Astrocyte of the spinal cord (primary cell): Measurements from ENCODE around the gene AHCYL1.
"Not testable (repeated sequence)": the region's sequence is repeated elsewhere in the genome, so short reads cannot be mapped to it uniquely, and the experiment has no call there.

Experiments used
- DNase-seq: peaks from one replicate; pipeline ENCODE4 v3.0.0; 2011; ENCODE audit warnings: low read depth, low spot score
- H3K4me3 ChIP-seq: 2 replicates; pipeline ENCODE4 v1.5.1; 2011; ENCODE audit warnings: low read depth, mild to moderate bottlenecking, low read length, moderate library complexity
- CTCF ChIP-seq: IDR thresholded peaks from 2 replicates; pipeline ENCODE4 v1.5.1; 2012; ENCODE audit warnings: low read depth, mild to moderate bottlenecking, low read length, inconsistent platforms
- in situ Hi-C: cut with HindIII; loops from 2 replicates; pipeline ENCODE4 v1.10.0; 2017; ENCODE audit warnings: low sequenced_read_pairs

AHCYL1 gene

GRCh38 chr1:110011527-110012041 is 27.0 kb downstream of the AHCYL1 start:
- TF ChIP-seq CTCF = peak; percentile 59
- no peak overlapping the region for H3K4me3 ChIP-seq
- in situ Hi-C loops = no loop called here
- peak; percentile 72 for DNase-seq

- no peak for TF ChIP-seq CTCF
- in situ Hi-C loops = no loop called here
- no peak for DNase-seq
- H3K4me3 ChIP-seq = no peak overlapping the region
Measured at GRCh38 chr1:110012100-110012780, 27.7 kb downstream of the AHCYL1 start.

GRCh38 chr1:110017792-110018191 is 33.2 kb downstream of the AHCYL1 start:
- in situ Hi-C loops = no loop called here
- TF ChIP-seq CTCF = no peak
- DNase-seq = no peak
- no peak overlapping the region for H3K4me3 ChIP-seq

GRCh38 chr1:110018396-110018795 is 33.8 kb downstream of the AHCYL1 start:
- TF ChIP-seq CTCF = no peak
- in situ Hi-C loops = no loop called here
- no peak for DNase-seq
- no peak overlapping the region for H3K4me3 ChIP-seq

GRCh38 chr1:110019770-110020169 is 35.2 kb downstream of the AHCYL1 start:
- TF ChIP-seq CTCF = no peak
- in situ Hi-C loops = no loop called here
- H3K4me3 ChIP-seq = no peak overlapping the region
- no peak for DNase-seq

- no peak for DNase-seq
- in situ Hi-C loops = no loop called here
- TF ChIP-seq CTCF = no peak
- H3K4me3 ChIP-seq = no peak overlapping the region
Measured at GRCh38 chr1:110021285-110021684, 36.7 kb downstream of the AHCYL1 start.

GRCh38 chr1:110024613-110025012 is 40.0 kb downstream of the AHCYL1 start:
- no peak overlapping the region for H3K4me3 ChIP-seq
- in situ Hi-C loops = no loop called here
- DNase-seq = no peak
- no peak for TF ChIP-seq CTCF

- DNase-seq, H3K4me3 ChIP-seq, in situ Hi-C loops: not testable (repeated sequence)
Measured at GRCh38 chr1:110030687-110031086, 46.1 kb downstream of the AHCYL1 start.
